SU-DHL-6 (cell line): ENCODE results near the gene RBM20.
"Not testable (repeated sequence)": the region's sequence is repeated elsewhere in the genome, so short reads cannot be mapped to it uniquely, and the experiment has no call there.

ENCODE experiments used
- H2AFZ ChIP-seq: fragments of 200-600 bp; sonication (generic); 2 replicates; pipeline ENCODE4 v1.6.1; 2014; ENCODE audit warnings: low read depth, mild to moderate bottlenecking, moderate library complexity, mixed read lengths, antibody characterized with exemption, low read length; ENCODE audit not compliant: severe bottlenecking
- H3F3A ChIP-seq: fragments of 200-600 bp; shearing (Covaris generic); 2 replicates; pipeline ENCODE4 v1.6.0; 2016; ENCODE audit warnings: antibody characterized with exemption, mild to moderate bottlenecking; ENCODE audit not compliant: insufficient read depth
- H3K27ac ChIP-seq: fragments of 200-600 bp; sonication (generic); 2 replicates; pipeline ENCODE4 v1.5.1; 2016; ENCODE audit warnings: low read depth, mild to moderate bottlenecking, low read length, moderate library complexity, mixed read lengths
- H3K27me3 ChIP-seq: fragments of 200-600 bp; sonication (generic), shearing (Covaris generic); 2 replicates; pipeline ENCODE4 v1.6.0; 2014; ENCODE audit warnings: mild to moderate bottlenecking, low read length
- H3K36me3 ChIP-seq: fragments of 200-600 bp; sonication (generic); 2 replicates; pipeline ENCODE4 v1.6.1; 2014; ENCODE audit warnings: mild to moderate bottlenecking, low read length, mixed read lengths
- H3K4me2 ChIP-seq: fragments of 300-600, 200-600 bp; shearing (Covaris generic), sonication (generic); 2 replicates; pipeline ENCODE4 v1.6.0; 2014; ENCODE audit warnings: low read length, low read depth, mild to moderate bottlenecking; ENCODE audit not compliant: poor library complexity, severe bottlenecking
- H3K4me3 ChIP-seq: fragments of 200-600 bp; sonication (generic); 2 replicates; pipeline ENCODE4 v1.5.1; 2014; ENCODE audit warnings: antibody characterized with exemption, low read length, mild to moderate bottlenecking, mixed read lengths; ENCODE audit not compliant: insufficient read depth, poor library complexity, severe bottlenecking
- H3K79me2 ChIP-seq: fragments of 200-600 bp; sonication (generic); 2 replicates; pipeline ENCODE4 v1.6.1; 2014; ENCODE audit warnings: mild to moderate bottlenecking, low read length, moderate library complexity; ENCODE audit not compliant: insufficient read depth
- H3K9ac ChIP-seq: fragments of 200-600 bp; sonication (generic); 2 replicates; pipeline ENCODE4 v1.7.0; 2014; ENCODE audit warnings: mild to moderate bottlenecking, low read length
- H3K9me2 ChIP-seq: fragments of 200-600 bp; sonication (generic); replicated peaks from 2 replicates; pipeline ENCODE4 v1.6.1; 2014; ENCODE audit warnings: low read length; ENCODE audit not compliant: insufficient read depth
- H3K9me3 ChIP-seq: fragments of 200-600 bp; sonication (generic); 2 replicates; pipeline ENCODE4 v1.6.1; 2014; ENCODE audit warnings: low read length, mixed read lengths; ENCODE audit not compliant: insufficient read depth
- H4K20me1 ChIP-seq: fragments of 200-600 bp; sonication (generic); 2 replicates; pipeline ENCODE4 v1.6.1; 2014; ENCODE audit warnings: low read depth, mild to moderate bottlenecking, antibody characterized with exemption, low read length, moderate library complexity, mixed read lengths
- EZH2phosphoT487 ChIP-seq: fragments of 200-600 bp; sonication (generic), shearing (Covaris generic); conservative IDR thresholded peaks from 2 replicates; pipeline ENCODE4 v1.6.1; 2018; ENCODE audit warnings: mild to moderate bottlenecking, antibody characterized with exemption, low read length, moderate library complexity, mixed read lengths
- TF ChIP-seq, protein P1 (sequence below): fragments of 200-600 bp; sonication (generic); IDR thresholded peaks from one replicate; pipeline ENCODE4 v1.5.1; 2017; ENCODE audit warnings: antibody characterized with exemption, mild to moderate bottlenecking, low read length, moderate library complexity; ENCODE audit not compliant: insufficient read depth, poor library complexity, severe bottlenecking

The RBM20 gene

DNA sequence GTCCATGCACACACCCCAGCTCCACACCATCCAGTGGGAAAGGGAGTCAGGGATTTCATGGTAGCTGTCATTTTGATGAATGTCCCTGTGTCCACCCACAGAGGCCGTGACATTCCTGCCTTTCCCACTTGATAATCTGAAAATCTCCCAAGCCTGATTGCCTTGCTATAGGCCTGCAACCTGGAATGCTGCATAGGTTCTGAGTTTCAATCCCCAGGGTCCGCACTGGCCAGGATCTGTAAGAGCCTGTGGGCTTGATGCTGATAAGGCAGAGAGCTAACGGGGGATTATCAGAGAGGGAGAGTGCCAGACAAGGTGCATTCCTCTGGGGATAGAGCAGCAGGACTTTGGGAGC lies 57.5 kb downstream of the RBM20 start:
- H3K4me2 ChIP-seq: no peak overlapping the region
- H3K36me3 ChIP-seq: no peaks in the 10 kb centered on the region
- H3F3A ChIP-seq: no peaks in the 10 kb centered on the region
- no peak overlapping the region for H3K4me3 ChIP-seq
- no peaks in the 10 kb centered on the region for H3K27me3 ChIP-seq
- H4K20me1 ChIP-seq: no peaks in the 10 kb centered on the region
- no peaks in the 10 kb centered on the region for H3K9me2 ChIP-seq
- no peak overlapping the region for H3K27ac ChIP-seq
- TF ChIP-seq, protein P1, sequence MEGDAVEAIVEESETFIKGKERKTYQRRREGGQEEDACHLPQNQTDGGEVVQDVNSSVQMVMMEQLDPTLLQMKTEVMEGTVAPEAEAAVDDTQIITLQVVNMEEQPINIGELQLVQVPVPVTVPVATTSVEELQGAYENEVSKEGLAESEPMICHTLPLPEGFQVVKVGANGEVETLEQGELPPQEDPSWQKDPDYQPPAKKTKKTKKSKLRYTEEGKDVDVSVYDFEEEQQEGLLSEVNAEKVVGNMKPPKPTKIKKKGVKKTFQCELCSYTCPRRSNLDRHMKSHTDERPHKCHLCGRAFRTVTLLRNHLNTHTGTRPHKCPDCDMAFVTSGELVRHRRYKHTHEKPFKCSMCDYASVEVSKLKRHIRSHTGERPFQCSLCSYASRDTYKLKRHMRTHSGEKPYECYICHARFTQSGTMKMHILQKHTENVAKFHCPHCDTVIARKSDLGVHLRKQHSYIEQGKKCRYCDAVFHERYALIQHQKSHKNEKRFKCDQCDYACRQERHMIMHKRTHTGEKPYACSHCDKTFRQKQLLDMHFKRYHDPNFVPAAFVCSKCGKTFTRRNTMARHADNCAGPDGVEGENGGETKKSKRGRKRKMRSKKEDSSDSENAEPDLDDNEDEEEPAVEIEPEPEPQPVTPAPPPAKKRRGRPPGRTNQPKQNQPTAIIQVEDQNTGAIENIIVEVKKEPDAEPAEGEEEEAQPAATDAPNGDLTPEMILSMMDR: no peak
- TF ChIP-seq EZH2phosphoT487: no peak
- H3K79me2 ChIP-seq: no peaks in the 10 kb centered on the region
- no peaks in the 10 kb centered on the region for H3K9me3 ChIP-seq
- no peak overlapping the region for H3K9ac ChIP-seq
- no peak overlapping the region for H2AFZ ChIP-seq

DNA sequence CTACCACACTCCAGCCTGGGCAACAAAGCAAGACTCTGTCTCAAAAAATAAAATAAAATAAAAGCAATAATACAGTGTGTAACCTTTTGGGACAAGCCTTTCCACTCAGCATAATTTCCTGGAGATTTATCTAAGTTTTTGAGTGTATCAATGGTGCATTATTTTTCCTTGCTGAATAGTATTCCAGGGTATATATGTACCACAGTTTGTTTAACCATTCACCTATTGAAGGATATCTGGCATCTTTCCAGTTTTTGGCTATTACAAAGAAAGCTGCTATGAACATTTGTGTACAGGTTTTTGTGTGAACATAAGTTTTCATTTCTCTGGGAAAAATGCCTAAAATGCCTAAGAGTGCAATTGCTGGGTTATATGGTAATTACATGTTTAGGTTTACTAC lies 59.9 kb downstream of the RBM20 start:
- H3K36me3 ChIP-seq: no peaks in the 10 kb centered on the region
- no peak overlapping the region for H3K4me2 ChIP-seq
- H3K79me2 ChIP-seq: no peaks in the 10 kb centered on the region
- no peak overlapping the region for H3K27ac ChIP-seq
- no peak overlapping the region for H2AFZ ChIP-seq
- H4K20me1 ChIP-seq: no peaks in the 10 kb centered on the region
- no peaks in the 10 kb centered on the region for H3K9me3 ChIP-seq
- no peaks in the 10 kb centered on the region for H3K9me2 ChIP-seq
- TF ChIP-seq, protein P1: no peak
- TF ChIP-seq EZH2phosphoT487: no peak
- no peaks in the 10 kb centered on the region for H3F3A ChIP-seq
- no peak overlapping the region for H3K9ac ChIP-seq
- 0 out of 2 replicates have a peak, but pooled peaks cover 2% of the 10 kb centered on the region for H3K27me3 ChIP-seq
- H3K4me3 ChIP-seq: no peak overlapping the region

DNA sequence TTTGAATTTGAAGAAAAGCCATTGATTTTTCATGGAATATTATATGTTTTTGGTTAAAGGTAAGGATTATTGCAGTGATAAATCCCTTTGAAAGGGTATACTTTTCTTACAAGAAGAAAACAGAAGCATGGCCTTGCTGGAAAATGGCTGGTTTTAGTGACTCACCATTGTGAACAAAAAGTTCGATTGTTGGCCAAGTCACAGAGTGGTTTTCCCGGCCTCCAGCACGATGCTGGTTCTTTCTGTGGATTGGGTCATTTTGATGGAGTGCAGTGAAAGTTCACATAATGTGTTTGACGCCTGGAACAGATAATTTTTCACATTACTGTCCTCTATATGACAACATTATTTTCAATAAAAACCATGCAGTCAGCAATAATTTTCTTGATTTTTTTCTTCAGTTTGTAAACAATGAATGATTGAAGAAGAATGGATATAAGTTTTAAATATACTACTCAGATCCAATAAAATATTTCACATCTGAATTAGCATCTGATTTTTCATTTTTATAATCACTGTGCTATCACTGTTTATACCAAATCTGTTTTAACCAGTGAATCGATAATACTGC lies 60.9 kb downstream of the RBM20 start:
- Histone ChIP-seq H3K9me2 (no peaks in the 10 kb centered on the region), H3K9ac (no peak overlapping the region), H4K20me1 (no peaks in the 10 kb centered on the region), H3K36me3 (no peaks in the 10 kb centered on the region), H3K79me2 (no peaks in the 10 kb centered on the region), H3K4me2 (no peak overlapping the region), H3K9me3 (no peaks in the 10 kb centered on the region), H3K4me3 (no peak overlapping the region), H3F3A (no peaks in the 10 kb centered on the region), H3K27ac (no peak overlapping the region), H3K27me3 (0 out of 2 replicates have a peak, but pooled peaks cover 2% of the 10 kb centered on the region), H2AFZ (no peak overlapping the region)
- TF ChIP-seq EZH2phosphoT487: no peak
- TF ChIP-seq, protein P1: no peak

DNA sequence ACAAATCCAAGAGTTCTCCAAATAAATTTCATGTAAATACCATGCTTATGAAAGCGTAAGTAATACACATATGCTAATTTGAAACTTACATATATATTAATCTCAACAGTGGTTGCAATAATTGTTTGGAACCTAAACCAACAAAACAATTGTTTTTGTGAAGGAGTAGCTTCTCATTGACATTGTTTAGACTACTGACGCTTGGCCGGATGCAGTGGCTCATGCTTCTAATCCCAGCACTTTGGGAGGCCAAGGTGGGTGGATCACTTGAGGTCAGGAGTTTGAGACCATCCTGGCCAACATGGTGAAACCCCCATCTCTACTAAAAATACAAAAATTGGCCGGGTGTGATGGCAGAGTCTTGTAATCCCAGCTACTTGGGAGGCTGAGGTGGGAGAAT lies 61.5 kb downstream of the RBM20 start:
- not testable (repeated sequence) for H3F3A ChIP-seq, H3K79me2 ChIP-seq, H3K9me3 ChIP-seq, H3K27me3 ChIP-seq, H4K20me1 ChIP-seq, H3K4me3 ChIP-seq, H3K4me2 ChIP-seq, H3K36me3 ChIP-seq, H3K9me2 ChIP-seq, H2AFZ ChIP-seq, H3K9ac ChIP-seq, H3K27ac ChIP-seq
